Measurements from ENCODE around the gene CADM3. TPM values are rescaled to one million over a fixed set of nuclear protein-coding genes. Genes with fewer than 3 reads are reported as not detected.

CADM3 gene, protein sequence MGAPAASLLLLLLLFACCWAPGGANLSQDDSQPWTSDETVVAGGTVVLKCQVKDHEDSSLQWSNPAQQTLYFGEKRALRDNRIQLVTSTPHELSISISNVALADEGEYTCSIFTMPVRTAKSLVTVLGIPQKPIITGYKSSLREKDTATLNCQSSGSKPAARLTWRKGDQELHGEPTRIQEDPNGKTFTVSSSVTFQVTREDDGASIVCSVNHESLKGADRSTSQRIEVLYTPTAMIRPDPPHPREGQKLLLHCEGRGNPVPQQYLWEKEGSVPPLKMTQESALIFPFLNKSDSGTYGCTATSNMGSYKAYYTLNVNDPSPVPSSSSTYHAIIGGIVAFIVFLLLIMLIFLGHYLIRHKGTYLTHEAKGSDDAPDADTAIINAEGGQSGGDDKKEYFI
- total RNA-seq (2014; rRNA removed; shearing (Covaris generic)), result 0.57 and 0.80 TPM in 2 replicates

DNA sequence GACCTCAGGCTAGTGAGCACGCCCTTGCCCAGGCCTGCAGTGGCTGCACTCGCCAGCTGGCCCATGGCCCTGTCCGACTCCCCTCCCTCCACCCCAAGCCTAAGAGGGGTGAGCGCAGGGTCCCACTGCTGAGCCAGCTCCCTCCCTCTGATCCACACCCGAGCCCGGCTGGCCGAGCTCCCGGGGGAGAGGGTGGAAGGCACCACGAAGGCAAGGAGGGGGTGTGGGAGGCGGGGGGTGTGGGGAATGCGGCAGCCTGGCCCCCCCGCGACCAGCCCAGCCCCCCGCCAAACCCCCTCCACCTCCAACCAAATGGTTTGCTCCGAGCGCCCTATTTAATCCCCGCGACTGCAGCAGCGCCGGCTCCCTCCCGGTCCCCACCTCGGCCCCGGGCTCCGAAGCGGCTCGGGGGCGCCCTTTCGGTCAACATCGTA lies at the start of gene CADM3:
CADM3 (plus strand) TSS at position 362 of the 434 bp plus-strand sequence. CDS start 151 bp downstream, outside the sequence.
- DNase-seq (ENCODE audit: low read depth), result peak; percentile 20

DNA sequence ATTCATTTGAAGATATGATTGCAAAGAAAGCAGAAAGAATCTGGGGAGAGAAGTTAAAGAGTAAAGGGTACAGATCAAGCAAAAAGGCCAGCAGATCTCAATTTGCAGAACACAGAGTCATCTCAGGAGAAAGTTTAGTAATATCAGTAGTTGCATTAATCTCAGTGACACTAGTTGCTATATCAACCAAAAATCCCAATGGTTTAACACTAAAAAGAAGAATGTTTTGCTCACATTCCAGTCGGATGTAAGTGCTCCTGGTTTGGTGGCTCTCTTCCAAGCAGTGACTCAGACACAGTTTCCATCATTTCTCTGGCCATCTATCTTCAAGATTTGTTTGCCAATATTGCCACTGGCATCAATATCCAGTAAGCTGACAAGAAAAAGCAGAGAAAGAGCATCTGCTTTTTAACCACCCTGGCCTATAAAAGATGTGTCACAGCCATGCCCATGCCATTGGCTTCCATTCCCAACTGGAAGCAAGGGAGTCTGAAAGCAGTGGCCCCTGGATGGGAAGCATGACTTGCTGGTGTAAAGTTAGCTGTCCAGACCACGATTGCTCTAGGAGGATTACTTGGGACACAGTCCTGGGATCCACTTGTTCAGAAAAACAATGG lies 49.3 kb upstream of the CADM3 start:
- peak; percentile 65 for DNase-seq (ENCODE audit: low read depth)

DNA sequence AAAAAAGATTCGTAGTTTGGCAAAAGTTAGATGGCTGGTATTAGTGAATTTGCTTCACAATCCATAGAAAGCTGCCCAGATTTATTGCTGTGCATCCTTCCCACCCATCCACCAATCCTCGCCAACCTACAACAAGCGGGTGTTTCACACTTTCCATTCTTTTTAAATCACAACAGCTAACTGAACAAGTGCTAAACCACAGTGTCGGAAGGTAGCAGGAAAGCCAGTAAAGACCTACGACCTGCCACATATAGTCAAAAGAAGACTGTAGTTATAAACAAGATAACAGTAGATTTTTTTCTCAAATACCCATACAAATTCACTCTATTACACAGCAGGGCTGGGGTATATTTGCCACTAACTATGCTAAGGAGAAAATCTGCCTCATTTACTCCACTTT lies 47.8 kb upstream of the CADM3 start:
- DNase-seq (ENCODE audit: low read depth), result no peak

DNA sequence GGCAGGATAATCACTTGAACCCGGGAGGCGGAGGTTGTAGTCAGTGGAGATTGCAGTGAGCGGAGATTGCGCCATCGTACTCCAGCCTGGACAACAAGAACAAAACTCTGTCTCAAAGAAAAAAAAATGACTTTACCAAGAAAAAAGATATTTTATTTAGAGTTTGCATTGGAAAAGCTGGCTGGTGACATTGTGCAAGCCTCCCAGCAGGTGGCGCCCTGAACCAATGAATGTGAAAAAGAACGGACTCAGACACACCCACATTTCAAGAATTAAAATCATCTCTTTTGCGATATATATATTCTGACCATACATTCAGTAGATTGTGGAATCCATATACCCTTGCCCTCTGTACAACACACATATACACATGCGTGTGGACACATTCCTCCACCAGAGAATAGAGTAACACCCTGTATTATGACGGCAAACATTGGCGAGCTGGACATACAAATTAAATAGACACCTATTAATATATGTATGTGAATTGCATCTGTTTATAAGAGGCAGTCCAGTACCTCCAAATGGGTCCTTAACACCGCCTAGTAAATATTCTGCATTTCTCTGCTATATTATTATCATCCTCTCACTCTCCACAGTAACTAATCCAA lies 39.0 kb upstream of the CADM3 start:
- DNase-seq (ENCODE audit: low read depth), result peak; percentile 74

DNA sequence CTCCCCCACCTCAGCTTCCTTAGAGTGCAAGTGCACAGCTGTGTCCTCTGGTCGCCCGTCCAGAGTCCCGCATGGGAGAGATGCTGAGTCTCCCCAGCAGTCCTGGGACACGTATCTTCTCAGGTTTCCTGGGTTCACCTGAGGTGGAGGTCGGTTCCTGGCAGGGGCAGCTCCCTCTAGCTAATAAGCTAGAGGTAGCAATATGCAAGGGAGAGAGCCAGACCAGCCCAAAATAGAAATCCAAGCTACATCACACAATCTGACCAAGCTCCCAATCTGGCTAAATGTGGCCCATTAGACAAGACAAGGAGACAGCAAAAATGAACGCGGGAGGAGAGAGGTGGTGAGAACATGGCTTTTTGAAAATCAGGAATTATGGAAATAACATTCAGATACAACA lies 30.9 kb upstream of the CADM3 start:
- no peak for DNase-seq (ENCODE audit: low read depth)

DNA sequence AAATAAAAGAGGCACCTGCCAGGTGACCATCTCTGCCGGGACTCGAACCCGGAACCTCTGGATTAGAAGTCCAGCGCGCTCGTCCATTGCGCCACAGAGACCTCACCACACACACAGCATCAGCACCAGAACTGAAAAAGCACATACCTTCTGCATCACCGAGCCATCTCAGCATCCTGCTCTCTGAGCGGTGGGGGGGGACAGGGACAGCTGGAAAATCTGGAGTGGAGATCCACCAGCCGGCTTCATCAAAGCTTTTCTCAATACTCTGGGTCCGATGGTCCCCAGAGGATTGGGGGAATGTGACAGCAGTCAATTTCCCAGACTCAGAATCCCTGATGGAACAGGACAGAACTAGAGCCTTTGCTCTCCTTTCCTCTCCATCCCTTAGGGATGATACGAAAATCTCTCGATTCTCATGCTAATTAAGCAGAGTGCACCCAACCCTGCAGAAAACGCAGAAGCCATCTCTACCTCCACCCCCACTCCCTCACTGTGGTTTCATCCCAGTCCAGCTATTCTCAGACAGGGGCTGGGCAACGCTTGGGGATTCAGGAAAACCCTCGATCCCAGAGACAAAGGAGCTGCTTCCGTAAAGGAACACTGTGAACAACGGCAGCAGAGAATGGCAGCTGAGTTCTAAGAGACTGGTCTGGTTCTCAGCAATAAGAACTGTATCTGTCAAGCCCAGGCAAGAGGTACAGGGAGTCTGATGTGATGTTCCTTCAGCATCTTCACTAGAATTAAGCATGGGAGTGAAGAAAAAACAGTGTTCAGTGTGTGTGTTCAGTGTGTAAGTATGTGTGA lies 29.6 kb upstream of the CADM3 start:
- DNase-seq (ENCODE audit: low read depth), result peak; percentile 82

DNA sequence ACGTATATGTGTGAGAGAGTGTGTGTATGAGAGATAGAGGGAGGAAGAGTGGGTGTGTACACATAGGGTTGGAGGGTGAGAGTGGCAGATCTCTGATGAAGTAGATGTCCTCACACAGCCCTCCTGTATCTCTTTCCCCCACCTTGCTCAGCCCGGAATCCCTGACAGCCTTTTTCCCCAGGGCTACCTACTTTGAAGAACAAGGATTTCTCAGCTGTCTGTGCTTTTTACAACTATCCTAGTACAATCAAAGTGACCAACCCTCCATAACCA lies 29.1 kb upstream of the CADM3 start:
- no peak for DNase-seq (ENCODE audit: low read depth)

DNA sequence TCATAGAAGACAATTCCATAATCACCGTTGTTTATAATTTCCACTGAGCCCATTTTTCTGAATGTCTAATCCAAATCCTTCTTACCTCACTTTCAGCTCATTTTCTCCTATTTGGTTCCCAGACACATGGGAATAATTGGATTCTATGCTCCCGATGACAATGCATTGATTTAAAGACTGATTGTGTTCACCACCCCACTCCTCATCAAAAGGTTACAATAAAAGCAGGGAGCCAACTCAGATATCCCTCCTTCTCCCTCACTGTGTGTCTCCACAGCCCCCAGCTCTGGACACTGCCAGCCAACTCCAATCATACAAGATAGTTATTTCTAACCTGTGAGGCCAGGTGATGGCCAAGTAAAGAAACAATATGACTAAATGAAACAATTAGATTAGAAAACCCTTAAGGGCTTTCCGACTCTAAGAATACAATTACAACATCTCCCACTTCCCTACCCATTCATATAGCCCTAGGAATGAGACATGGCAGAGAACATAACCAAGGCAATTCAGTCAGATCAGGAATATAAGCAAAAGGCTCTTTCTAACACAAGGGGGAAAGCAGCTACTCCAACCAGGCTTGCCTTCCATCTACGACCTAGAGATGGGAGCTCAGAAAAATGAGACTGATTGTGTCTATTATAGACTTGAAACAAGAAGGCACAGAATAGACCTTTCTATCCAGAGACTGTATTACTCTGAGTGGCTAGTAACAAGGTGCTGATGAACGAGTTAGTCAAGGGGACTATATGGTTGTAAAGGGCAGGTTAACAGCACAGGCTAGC lies 28.5 kb upstream of the CADM3 start:
- DNase-seq (ENCODE audit: low read depth), result no peak

DNA sequence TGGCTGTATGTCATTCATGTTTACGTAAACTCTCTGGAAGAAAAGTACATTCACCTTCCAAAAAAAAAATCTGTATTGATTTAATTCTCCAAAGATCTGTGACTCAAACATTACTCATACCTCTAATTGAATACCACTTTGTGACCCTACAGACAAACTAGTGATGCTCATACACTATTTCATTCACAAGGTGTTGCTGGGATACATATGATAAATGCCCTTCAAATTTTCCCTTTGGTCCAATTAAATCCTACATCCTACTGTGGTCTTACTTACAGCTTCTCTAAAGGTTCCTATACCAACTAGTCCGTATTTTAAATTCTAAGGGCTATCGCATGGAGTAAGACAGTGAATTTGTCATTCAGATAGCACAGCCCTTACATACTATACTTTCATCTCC lies 26.8 kb upstream of the CADM3 start:
- DNase-seq (ENCODE audit: low read depth), result no peak

DNA sequence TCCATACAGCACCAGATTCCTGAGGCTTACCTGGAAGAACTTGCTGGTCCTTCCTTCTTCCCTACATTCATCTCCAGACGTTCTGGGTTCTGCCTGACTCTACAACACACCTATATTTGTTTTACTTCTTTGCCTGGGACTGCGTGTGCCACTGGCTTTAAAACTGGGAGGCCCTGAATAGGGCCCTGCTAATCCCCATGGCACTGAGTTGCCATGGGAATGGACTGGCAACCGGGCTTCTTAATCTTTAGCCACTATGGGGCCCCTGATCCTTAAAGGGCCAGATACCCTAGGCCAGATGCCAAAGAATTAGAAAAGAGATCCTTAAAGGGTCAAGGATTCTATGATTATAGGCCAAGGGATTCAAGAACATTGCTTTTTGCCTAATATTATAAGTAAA lies 24.4 kb upstream of the CADM3 start:
- DNase-seq (ENCODE audit: low read depth), result no peak

DNA sequence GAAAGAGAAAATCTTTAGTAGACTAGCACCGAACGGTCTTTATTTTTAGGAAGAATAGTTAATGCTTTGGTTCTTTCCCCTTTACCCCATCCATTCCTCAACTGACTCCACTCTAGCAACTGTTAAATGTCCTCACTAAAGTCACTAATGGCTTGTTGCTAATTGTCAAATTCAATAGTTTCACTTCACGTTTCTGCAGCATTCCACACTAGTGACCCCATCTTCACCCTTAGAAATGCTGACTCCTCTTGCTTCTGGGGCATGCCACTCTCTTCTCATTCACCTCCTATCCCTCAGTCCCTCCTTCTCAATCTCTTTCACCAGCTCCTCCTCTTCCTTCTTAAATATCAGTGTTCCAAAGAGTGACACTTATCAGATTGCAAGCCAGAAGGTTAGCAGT lies 19.4 kb upstream of the CADM3 start:
- DNase-seq (ENCODE audit: low read depth), result no peak

DNA sequence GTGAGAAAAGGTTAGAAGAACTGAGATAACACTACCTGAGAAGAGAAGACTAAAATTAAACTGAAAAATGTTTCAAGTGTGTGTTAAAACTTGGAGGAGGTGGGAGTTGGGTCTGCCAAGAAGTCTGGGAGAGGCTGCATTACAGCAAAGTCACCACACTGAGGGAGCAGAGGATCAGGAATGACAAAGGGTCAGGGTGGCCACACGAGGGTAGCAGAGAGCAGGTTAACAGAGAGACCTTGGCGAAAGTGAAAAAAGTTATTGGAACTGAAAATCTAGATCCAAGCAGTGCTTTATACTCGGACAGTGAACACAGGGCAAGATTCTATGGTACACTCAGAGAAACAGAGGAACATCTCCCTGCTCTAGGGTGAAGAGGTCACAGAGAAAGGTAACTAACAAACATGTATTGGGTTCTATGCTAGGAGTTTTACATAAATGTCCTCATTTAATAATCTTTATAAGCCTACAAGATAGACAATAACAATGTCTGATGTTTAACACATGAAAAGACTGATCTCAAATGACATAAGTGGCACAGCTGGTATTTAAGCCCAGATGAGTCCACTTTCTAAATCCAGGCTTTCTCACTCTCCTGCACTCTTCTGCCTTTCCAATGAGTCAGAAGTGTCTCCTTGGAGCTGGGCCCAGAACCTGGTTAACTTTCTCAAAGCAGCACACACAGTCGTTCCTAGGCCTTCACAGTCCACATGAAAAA lies 10.3 kb upstream of the CADM3 start:
- DNase-seq (ENCODE audit: low read depth), result peak; percentile 82

DNA sequence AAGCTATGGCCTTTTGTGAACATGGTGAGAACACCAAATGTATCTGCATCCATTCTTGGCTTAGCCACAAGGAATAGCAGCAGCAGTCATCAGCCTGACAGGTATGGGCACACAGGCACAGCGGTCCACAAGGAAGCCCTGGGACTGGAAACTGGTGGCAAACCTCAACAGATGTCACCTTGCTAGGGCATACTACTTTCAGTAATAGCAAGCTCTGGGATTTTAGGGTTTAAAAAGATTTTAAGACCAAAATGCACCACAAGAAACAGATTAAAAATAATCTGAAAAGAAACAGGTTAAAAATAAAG lies 9.7 kb upstream of the CADM3 start:
- DNase-seq (ENCODE audit: low read depth), result no peak

DNA sequence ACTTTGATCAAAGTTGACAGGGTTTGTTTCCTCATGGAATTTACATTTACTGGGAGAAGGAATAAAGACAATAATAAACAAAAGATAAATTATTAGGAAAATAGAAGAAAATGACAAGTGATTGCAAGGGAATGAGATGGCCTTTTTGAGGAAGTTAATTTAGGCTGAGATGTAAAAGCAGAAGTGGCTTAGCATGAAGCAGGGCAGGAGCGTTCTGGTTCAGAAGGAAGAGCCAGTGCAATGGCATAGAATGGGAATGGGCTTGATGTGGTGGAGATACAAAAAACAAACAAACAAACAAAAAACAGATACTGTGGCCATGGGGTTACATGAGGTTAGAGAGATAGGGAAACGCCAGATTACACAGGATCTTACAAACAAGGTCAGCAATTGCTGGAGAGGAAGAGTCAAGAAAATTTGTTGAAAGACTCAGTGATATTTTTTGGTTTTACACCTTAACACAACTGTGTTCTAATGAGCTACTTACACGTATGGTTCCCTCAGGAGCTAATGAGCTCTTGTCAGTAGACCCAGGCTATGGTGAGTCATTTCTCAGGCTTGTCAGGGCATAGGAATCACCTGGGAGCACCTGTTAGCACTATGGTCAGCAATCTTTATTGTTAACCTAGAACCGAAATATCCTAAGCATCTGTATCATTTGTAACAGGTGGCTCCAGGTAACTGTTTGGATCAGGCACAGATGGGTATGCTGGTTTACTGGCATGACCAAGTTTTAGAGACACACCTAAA lies 8.7 kb upstream of the CADM3 start:
- DNase-seq (ENCODE audit: low read depth), result no peak

DNA sequence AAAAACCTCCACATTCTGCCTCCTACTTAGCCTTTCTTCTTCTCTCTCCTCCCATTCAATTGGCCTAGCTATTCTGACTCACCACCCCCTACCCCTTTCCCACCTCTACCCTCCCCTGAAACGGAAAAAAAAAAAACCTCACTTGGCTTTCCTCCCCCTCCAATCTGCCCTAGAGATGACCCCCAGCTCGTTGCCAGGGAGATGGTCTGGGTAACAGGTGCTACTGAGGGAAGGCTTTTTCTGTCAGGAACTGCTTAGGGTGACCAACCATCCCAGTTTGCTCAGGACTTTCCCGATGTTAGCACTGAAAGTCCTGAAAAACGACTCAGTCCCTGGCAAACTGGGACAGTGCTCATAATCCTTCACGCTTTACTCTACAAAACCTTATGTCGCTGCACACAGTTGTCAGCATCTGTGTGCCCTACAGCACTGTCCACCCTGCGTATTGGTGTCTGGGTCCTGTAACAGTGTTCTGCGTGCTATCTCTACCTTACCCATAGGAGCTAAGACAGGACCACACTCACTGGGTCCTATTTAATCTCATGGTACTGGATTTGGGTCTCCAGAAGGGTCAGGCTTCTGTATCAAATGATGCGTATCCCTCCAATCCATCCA lies 7.7 kb upstream of the CADM3 start:
- no peak for DNase-seq (ENCODE audit: low read depth)

DNA sequence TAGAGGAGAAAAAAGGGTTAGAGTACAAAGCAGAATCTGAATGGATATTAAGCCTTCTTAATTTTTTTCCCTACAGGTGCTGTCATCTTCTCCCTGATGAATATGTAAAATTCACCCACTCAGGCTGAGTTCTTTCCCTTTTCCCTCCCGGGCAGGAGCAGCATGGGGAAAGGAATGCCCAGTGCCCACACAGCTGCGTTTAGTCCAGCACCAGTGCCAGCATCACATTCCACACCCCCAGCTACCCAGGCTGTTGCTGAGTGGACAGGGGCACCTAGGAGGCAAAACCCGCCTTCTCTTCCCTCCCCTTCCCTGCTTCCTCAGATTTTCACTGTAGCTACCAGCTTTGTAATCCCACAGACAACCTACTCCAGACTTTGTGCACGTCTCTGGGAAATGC lies 3.4 kb upstream of the CADM3 start:
- DNase-seq (ENCODE audit: low read depth), result no peak

DNA sequence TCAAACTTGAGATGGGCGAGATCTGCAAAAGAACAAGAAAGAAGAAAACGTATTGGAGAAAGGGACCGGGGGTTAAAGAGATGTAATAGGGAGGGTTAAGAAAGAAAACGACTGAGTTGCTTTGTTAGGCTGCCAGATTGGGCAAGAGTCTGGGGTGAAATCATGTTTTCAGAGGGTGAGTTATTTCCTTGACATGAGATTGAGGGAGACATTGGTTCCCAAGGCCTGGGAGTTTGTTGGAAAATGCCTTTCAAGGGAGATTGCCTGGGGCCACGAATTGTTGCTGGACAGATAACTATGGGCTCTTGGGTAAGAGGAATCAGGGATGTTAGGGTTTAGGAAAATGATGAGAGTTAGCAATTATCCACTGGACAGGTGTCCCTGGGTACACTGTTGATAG lies 776 bp upstream of the CADM3 start:
- peak; percentile 19 for DNase-seq (ENCODE audit: low read depth)

DNA sequence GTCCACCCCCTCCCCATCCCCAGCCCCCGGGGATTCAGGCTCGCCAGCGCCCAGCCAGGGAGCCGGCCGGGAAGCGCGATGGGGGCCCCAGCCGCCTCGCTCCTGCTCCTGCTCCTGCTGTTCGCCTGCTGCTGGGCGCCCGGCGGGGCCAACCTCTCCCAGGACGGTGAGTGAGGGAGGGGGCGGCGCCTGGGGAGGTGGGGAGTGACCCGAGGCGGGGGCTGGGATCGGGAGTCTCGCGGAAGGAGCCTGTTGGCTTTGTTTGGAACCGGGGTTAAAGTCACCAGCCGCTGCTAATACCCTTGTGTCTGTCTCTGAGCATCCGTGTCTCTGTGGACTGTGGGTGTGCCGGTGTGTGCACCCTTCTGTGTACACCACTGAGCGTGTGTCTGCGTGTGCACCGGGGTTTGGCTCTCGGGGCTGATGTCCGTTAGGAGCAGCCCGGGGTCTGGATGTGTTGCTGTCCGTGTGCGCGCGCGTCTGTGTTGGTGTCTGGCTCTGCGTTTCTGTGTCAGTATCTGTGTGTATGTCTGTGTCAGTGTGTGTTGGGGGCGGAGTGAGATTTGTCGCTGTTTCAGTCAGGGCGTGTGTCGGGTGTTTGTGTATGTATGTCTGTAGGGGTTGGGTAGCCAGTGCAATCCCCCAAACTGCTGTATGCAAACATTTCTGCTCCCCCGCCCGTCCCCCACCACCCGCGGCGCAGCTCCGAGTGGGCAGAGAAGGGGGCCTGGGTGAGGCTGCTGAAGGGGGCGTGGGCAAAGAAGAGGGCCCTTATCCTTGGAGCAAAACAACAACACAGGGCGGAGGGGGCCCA lies 480 bp downstream of the CADM3 start:
- DNase-seq (ENCODE audit: low read depth), result peak; percentile 57

Measured in Daoy (cell line).